ENCODE data around the gene PERCC1.

The PERCC1 gene

GRCh38 chr16:1433756-1434155 is 2.9 kb downstream of the PERCC1 start:
- H3F3A ChIP-seq (ENCODE audit: control insufficient read depth, insufficient read depth), result no peaks in the 10 kb centered on the region
- H3K79me2 ChIP-seq (ENCODE audit: control insufficient read depth, low read length), result no peaks in the 10 kb centered on the region
- no peaks in the 10 kb centered on the region for H3K36me3 ChIP-seq (ENCODE audit: control insufficient read depth, low read length)
- TF ChIP-seq EZH2phosphoT487 (IDR thresholded peaks at IDR 0.05; ENCODE audit: borderline replicate concordance, low read length), result no peak
- no peaks in the 10 kb centered on the region for H3K9me2 ChIP-seq (replicated peaks; ENCODE audit: control insufficient read depth, low read length)
- H3K4me2 ChIP-seq (ENCODE audit: low read length), result no peak overlapping the region
- H3K4me3 ChIP-seq (ENCODE audit: low read length), result no peak overlapping the region
- no peaks in the 10 kb centered on the region for H4K20me1 ChIP-seq (ENCODE audit: control insufficient read depth, insufficient read depth, low read depth, low read length)
- H3K27me3 ChIP-seq (ENCODE audit: control insufficient read depth, low read length), result no peaks in the 10 kb centered on the region
- no peaks in the 10 kb centered on the region for H3K9me3 ChIP-seq (ENCODE audit: control insufficient read depth, insufficient read depth, low read length)
- H3K27ac ChIP-seq (ENCODE audit: low read depth, low read length), result no peak overlapping the region
- H3K4me1 ChIP-seq (ENCODE audit: control insufficient read depth, low read length), result peaks cover 10% of the 10 kb centered on the region

DNA sequence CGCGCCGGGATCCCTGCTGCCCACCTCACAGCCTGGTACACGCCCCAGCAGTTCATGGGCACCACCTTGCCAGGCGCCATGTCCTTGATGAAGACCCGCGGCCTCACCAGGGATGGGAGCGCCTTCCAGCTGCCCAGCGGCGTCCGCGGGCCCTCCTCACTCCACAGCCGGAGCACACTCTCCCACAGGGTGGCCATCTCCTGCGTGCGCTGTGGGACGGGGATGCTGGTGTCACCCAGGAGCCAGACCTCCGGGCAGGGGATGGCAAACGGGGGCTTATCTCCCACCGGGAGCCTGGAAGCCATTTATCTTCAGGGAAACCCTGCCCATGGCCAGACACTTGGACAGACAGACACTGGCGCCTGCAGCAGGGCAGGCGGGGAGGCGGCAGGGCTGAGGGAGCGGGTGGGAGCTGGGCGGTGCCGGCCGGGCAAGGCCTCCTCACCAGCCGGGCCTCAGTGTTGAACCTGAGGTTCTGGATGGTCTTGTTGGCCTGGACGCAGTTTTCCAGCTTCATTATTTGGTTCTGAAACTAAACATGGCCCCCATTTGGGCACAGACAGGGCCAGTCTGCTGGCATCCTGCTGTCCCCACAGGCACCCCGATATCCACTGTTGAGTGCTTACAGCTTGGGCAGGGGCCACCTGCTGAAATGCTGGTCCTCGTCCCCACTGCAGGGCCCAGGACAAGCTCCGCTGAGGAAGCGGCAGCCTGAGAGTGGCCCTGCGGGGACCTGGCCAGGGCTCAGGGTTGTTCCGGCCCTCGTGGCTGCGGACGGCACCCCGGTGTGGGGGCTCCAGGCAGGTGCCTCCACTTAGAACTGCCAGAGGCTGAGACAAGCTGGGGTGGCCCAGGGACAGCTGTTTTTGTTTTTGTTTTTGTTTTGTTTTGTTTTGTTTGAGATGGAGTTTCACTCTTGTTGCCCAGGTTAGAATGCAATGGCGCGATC is 4.0 kb downstream of the PERCC1 start:
- H3K4me1 ChIP-seq (ENCODE audit: control insufficient read depth, low read length), result peaks cover 8% of the 10 kb centered on the region
- H3K27me3 ChIP-seq (ENCODE audit: control insufficient read depth, low read length), result no peaks in the 10 kb centered on the region
- H3K36me3 ChIP-seq (ENCODE audit: control insufficient read depth, low read length), result no peaks in the 10 kb centered on the region
- H3K9me3 ChIP-seq (ENCODE audit: control insufficient read depth, insufficient read depth, low read length), result no peaks in the 10 kb centered on the region
- no peak overlapping the region for H3K4me2 ChIP-seq (ENCODE audit: low read length)
- no peak overlapping the region for H3K27ac ChIP-seq (ENCODE audit: low read depth, low read length)
- no peaks in the 10 kb centered on the region for H3K79me2 ChIP-seq (ENCODE audit: control insufficient read depth, low read length)
- TF ChIP-seq EZH2phosphoT487 (IDR thresholded peaks at IDR 0.05; ENCODE audit: borderline replicate concordance, low read length) (no peak), CTCF (IDR thresholded peaks at IDR 0.05; ENCODE audit: low read depth, low read length, poor library complexity, severe bottlenecking) (no peak)
- H3K9me2 ChIP-seq (replicated peaks; ENCODE audit: control insufficient read depth, low read length), result no peaks in the 10 kb centered on the region
- no peaks in the 10 kb centered on the region for H4K20me1 ChIP-seq (ENCODE audit: control insufficient read depth, insufficient read depth, low read depth, low read length)
- H3K4me3 ChIP-seq (ENCODE audit: low read length), result no peak overlapping the region
- H3F3A ChIP-seq (ENCODE audit: control insufficient read depth, insufficient read depth), result no peaks in the 10 kb centered on the region

DNA sequence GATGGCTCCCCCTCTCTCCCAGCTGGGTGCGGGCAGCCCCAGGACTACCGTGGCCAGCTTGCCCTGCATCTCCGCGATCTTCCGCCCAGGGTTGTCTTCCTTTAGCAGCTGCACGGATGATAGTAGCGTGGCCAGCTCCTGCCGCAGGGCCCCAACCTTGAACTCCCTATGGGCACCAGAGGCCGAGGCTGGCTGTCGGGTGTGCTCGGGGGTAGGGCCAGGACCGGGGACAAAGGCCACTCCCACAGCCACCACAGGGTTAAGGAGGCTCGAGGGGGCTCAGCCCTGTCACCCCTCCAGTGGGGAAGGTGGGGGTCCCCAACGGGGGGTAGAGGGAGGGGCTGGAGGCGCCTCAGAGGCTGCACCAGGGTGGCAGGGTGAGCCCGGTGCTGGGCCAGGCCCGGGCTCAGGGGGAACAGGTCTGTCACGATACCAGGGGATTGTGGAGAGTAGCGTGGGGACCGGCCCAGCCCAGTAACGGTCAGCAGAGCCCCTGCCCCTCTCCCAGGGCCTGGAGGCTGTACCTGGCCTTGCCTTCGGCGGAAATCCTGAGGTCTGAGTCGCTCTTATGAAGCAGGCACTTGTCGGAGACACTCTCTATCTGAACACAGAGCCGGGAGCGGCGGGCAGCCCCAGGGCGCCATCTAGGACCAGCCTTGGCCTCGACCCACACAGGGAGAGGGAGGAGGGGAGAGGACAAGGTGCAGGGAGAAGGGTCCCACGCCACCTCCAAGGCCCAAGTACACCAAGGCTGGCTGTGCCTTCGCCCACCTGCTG is 5.2 kb downstream of the PERCC1 start:
- Histone ChIP-seq H3K9me3 (ENCODE audit: control insufficient read depth, insufficient read depth, low read length) (no peaks in the 10 kb centered on the region), H3K9me2 (replicated peaks; ENCODE audit: control insufficient read depth, low read length) (no peaks in the 10 kb centered on the region), H3K27ac (ENCODE audit: low read depth, low read length) (no peak overlapping the region), H3K79me2 (ENCODE audit: control insufficient read depth, low read length) (no peaks in the 10 kb centered on the region), H4K20me1 (ENCODE audit: control insufficient read depth, insufficient read depth, low read depth, low read length) (no peaks in the 10 kb centered on the region), H3F3A (ENCODE audit: control insufficient read depth, insufficient read depth) (no peaks in the 10 kb centered on the region), H3K4me2 (ENCODE audit: low read length) (no peak overlapping the region), H3K4me3 (ENCODE audit: low read length) (no peak overlapping the region), H3K27me3 (ENCODE audit: control insufficient read depth, low read length) (no peaks in the 10 kb centered on the region), H3K4me1 (ENCODE audit: control insufficient read depth, low read length) (no peaks in the 10 kb centered on the region), H3K36me3 (ENCODE audit: control insufficient read depth, low read length) (no peaks in the 10 kb centered on the region)
- no peak for TF ChIP-seq EZH2phosphoT487 (IDR thresholded peaks at IDR 0.05; ENCODE audit: borderline replicate concordance, low read length)
- no peak for TF ChIP-seq CTCF (IDR thresholded peaks at IDR 0.05; ENCODE audit: low read depth, low read length, poor library complexity, severe bottlenecking)
